NCI-H1105 treated with DMSO at 0.1 percent for 48 hours (cell line): Measurements from ENCODE around the gene DCX.
A peak's percentile ranks its signal among the peaks of the same experiment; 100 is the strongest.

Experiments used
- DNase-seq: peaks from one replicate; lab custom pipeline; 2025; lab: John Stamatoyannopoulos, UW

Gene DCX

GRCh38 chrX:111308039-111308438 is 104.0 kb downstream of the DCX start:
- DNase-seq: no peak

- DNase-seq: no peak
These were observed 109.7 kb downstream of the DCX start for GRCh38 chrX:111302284-111302683.

- DNase-seq: no peak
These were observed 123.2 kb downstream of the DCX start for GRCh38 chrX:111288841-111289240.

GRCh38 chrX:111284631-111285293 is 127.2 kb downstream of the DCX start:
- DNase-seq: no peak

GRCh38 chrX:111283446-111283845 is 128.5 kb downstream of the DCX start:
- no peak for DNase-seq

- no peak for DNase-seq
These were observed 129.0 kb downstream of the DCX start for GRCh38 chrX:111282991-111283390.

- DNase-seq: no peak
These were observed 129.9 kb downstream of the DCX start for GRCh38 chrX:111282139-111282538.

GRCh38 chrX:111270339-111270738 is 141.7 kb downstream of the DCX start, which contains the start of gene CAPN6:
TSS of gene CAPN6 (minus strand) at chrX:111270483. CDS start at chrX:111263936, 6,547 bp downstream.
- no peak for DNase-seq

- DNase-seq: no peak
These were observed 143.5 kb downstream of the DCX start for GRCh38 chrX:111268506-111268905.

- no peak for DNase-seq
These were observed 146.5 kb downstream of the DCX start for GRCh38 chrX:111265486-111265885.

- DNase-seq: no peak
These were observed 147.6 kb downstream of the DCX start for GRCh38 chrX:111264385-111264784.

GRCh38 chrX:111262086-111262485 is 149.9 kb downstream of the DCX start:
- DNase-seq: no peak

GRCh38 chrX:111260451-111260850 is 151.5 kb downstream of the DCX start:
- no peak for DNase-seq

GRCh38 chrX:111259559-111259958 is 152.4 kb downstream of the DCX start:
- DNase-seq: no peak

GRCh38 chrX:111257733-111258132 is 154.3 kb downstream of the DCX start:
- DNase-seq: no peak

GRCh38 chrX:111254896-111255693 is 156.9 kb downstream of the DCX start:
- DNase-seq: no peak

GRCh38 chrX:111244235-111244750 is 167.7 kb downstream of the DCX start:
- peak; percentile 17 for DNase-seq
